Measurements from ENCODE around the gene EXO1. TPM values are rescaled to one million over a fixed set of nuclear protein-coding genes. Genes with fewer than 3 reads are reported as not detected.

Gene EXO1
- total RNA-seq, 1 experiment from 2014 or later: 18.5 TPM

- DNase-seq: no peak
- ChIA-PET POLR2A (no interaction called here), CTCF (no interaction called here)
- Histone ChIP-seq H3K27me3 (replicated peaks; ENCODE audit: control insufficient read depth, insufficient read depth, low read length) (no peaks in the 10 kb centered on the region), H3K36me3 (ENCODE audit: control insufficient read depth, insufficient read depth, low read length) (no peaks in the 10 kb centered on the region), H3K4me1 (no peaks in the 10 kb centered on the region), H3K4me3 (ENCODE audit: low read depth, low read length) (no peak overlapping the region), H3K9me3 (no peaks in the 10 kb centered on the region)
- H3K36me3 Mint-ChIP-seq (ENCODE audit: insufficient read depth, unreplicated experiment): no peaks in the 10 kb centered on the region
- intact Hi-C loops (cut with micrococcal nuclease; ENCODE audit: unreplicated experiment): no loop called here
- BruUV-seq (replicated peaks): no TSS peak
- no peaks in the 10 kb centered on the region for H3K9me3 Mint-ChIP-seq (ENCODE audit: unreplicated experiment)
- TF ChIP-seq, protein P1, sequence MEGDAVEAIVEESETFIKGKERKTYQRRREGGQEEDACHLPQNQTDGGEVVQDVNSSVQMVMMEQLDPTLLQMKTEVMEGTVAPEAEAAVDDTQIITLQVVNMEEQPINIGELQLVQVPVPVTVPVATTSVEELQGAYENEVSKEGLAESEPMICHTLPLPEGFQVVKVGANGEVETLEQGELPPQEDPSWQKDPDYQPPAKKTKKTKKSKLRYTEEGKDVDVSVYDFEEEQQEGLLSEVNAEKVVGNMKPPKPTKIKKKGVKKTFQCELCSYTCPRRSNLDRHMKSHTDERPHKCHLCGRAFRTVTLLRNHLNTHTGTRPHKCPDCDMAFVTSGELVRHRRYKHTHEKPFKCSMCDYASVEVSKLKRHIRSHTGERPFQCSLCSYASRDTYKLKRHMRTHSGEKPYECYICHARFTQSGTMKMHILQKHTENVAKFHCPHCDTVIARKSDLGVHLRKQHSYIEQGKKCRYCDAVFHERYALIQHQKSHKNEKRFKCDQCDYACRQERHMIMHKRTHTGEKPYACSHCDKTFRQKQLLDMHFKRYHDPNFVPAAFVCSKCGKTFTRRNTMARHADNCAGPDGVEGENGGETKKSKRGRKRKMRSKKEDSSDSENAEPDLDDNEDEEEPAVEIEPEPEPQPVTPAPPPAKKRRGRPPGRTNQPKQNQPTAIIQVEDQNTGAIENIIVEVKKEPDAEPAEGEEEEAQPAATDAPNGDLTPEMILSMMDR (IDR thresholded peaks at IDR 0.05; ENCODE audit: insufficient read depth in 1 of 2, low read depth in 1 of 2, low read length in 1 of 2, severe bottlenecking in 1 of 2, unreplicated experiment in 1 of 2): no peak
- H3K4me3 Mint-ChIP-seq (ENCODE audit: unreplicated experiment): no peak overlapping the region
- no peak overlapping the region for H3K27ac Mint-ChIP-seq (ENCODE audit: unreplicated experiment)
- peaks cover 12% of the 10 kb centered on the region for H3K27me3 Mint-ChIP-seq (ENCODE audit: insufficient read depth, unreplicated experiment)
- no peaks in the 10 kb centered on the region for H3K4me1 Mint-ChIP-seq (ENCODE audit: low read depth, unreplicated experiment)
Measured at GRCh38 chr1:241813768-241814320, 34.2 kb upstream of the EXO1 start.

- DNase-seq: no peak
- ChIA-PET CTCF (no interaction called here), POLR2A (no interaction called here)
- intact Hi-C loops (cut with micrococcal nuclease; ENCODE audit: unreplicated experiment): no loop called here
- Mint-ChIP-seq H3K36me3 (ENCODE audit: insufficient read depth, unreplicated experiment) (no peaks in the 10 kb centered on the region), H3K9me3 (ENCODE audit: unreplicated experiment) (no peaks in the 10 kb centered on the region), H3K4me3 (ENCODE audit: unreplicated experiment) (no peak overlapping the region), H3K27me3 (ENCODE audit: insufficient read depth, unreplicated experiment) (peaks cover 12% of the 10 kb centered on the region), H3K27ac (ENCODE audit: unreplicated experiment) (no peak overlapping the region), H3K4me1 (ENCODE audit: low read depth, unreplicated experiment) (no peaks in the 10 kb centered on the region)
- BruUV-seq (replicated peaks): no TSS peak
- TF ChIP-seq, protein P1 (IDR thresholded peaks at IDR 0.05; ENCODE audit: insufficient read depth in 1 of 2, low read depth in 1 of 2, low read length in 1 of 2, severe bottlenecking in 1 of 2, unreplicated experiment in 1 of 2): no peak
- no peaks in the 10 kb centered on the region for H3K27me3 ChIP-seq (replicated peaks; ENCODE audit: control insufficient read depth, insufficient read depth, low read length)
- no peak overlapping the region for H3K4me3 ChIP-seq (ENCODE audit: low read depth, low read length)
- no peaks in the 10 kb centered on the region for H3K4me1 ChIP-seq
- no peaks in the 10 kb centered on the region for H3K9me3 ChIP-seq
- H3K36me3 ChIP-seq (ENCODE audit: control insufficient read depth, insufficient read depth, low read length): no peaks in the 10 kb centered on the region
Measured at GRCh38 chr1:241816008-241816407, 32.0 kb upstream of the EXO1 start.

- POLR2A ChIA-PET: no interaction called here
- Mint-ChIP-seq H3K4me3 (ENCODE audit: unreplicated experiment) (no peak overlapping the region), H3K9me3 (ENCODE audit: unreplicated experiment) (no peaks in the 10 kb centered on the region), H3K27me3 (ENCODE audit: insufficient read depth, unreplicated experiment) (peaks cover 10% of the 10 kb centered on the region), H3K36me3 (ENCODE audit: insufficient read depth, unreplicated experiment) (no peaks in the 10 kb centered on the region), H3K27ac (ENCODE audit: unreplicated experiment) (no peak overlapping the region), H3K4me1 (ENCODE audit: low read depth, unreplicated experiment) (no peaks in the 10 kb centered on the region)
- Histone ChIP-seq H3K27me3 (replicated peaks; ENCODE audit: control insufficient read depth, insufficient read depth, low read length) (no peaks in the 10 kb centered on the region), H3K36me3 (ENCODE audit: control insufficient read depth, insufficient read depth, low read length) (no peaks in the 10 kb centered on the region), H3K4me3 (ENCODE audit: low read depth, low read length) (no peak overlapping the region), H3K9me3 (no peaks in the 10 kb centered on the region), H3K4me1 (no peaks in the 10 kb centered on the region)
- TF ChIP-seq, protein P1 (IDR thresholded peaks at IDR 0.05; ENCODE audit: insufficient read depth in 1 of 2, low read depth in 1 of 2, low read length in 1 of 2, severe bottlenecking in 1 of 2, unreplicated experiment in 1 of 2): no peak
- intact Hi-C loops (cut with micrococcal nuclease; ENCODE audit: unreplicated experiment): no loop called here
- no peak for DNase-seq
- no TSS peak for BruUV-seq (replicated peaks)
- CTCF ChIA-PET: no interaction called here
Measured at GRCh38 chr1:241817331-241817792, 30.6 kb upstream of the EXO1 start.
